MG63 (cell line): ENCODE measurements around the gene SPIRE1. TPM values are rescaled to one million over a fixed set of nuclear protein-coding genes. Genes with fewer than 3 reads are reported as not detected.
"Not testable (repeated sequence)": the region's sequence is repeated elsewhere in the genome, so short reads cannot be mapped to it uniquely, and the experiment has no call there.

Experiments used
- DNase-seq: peaks from one replicate; pipeline ENCODE4 v3.0.0-alpha.2; 2020
- H3K27me3 ChIP-seq: fragments of 250-450 bp; sonication (Bioruptor Pico); 2 replicates; pipeline ENCODE4 v1.5.1; 2020; ENCODE audit warnings: mild to moderate bottlenecking, moderate library complexity
- H3K36me3 ChIP-seq: fragments of 250-450 bp; sonication (Bioruptor Pico); 2 replicates; pipeline ENCODE4 v1.5.1; 2020; ENCODE audit warnings: mild to moderate bottlenecking, moderate library complexity
- H3K4me3 ChIP-seq: fragments of 250-450 bp; sonication (Bioruptor Pico); 2 replicates; pipeline ENCODE4 v1.5.1; 2020; ENCODE audit warnings: mild to moderate bottlenecking, moderate library complexity
- H3K9me3 ChIP-seq: fragments of 250-450 bp; sonication (Bioruptor Pico); 2 replicates; pipeline ENCODE4 v1.5.1; 2020; ENCODE audit warnings: mild to moderate bottlenecking, moderate library complexity
- total RNA-seq: library from RNA; depleted of rRNA; stranded (reverse); fragments of >200 nt; shearing (Covaris generic); gene quantifications from 2 replicates; pipeline ENCODE4 v1.2.3, GENCODE V29; 2014; ENCODE audit warnings: low replicate concordance

The SPIRE1 gene
- total RNA-seq, 1 experiment from 2014 or later: 19.9 TPM

- DNase-seq: no peak
- peaks cover 16% of the 10 kb centered on the region for H3K9me3 ChIP-seq
- no peaks in the 10 kb centered on the region for H3K27me3 ChIP-seq
- peaks cover 2% of the 10 kb centered on the region; the same call in 1 of the 2 replicates for H3K36me3 ChIP-seq
- no peak overlapping the region for H3K4me3 ChIP-seq
These were observed 105.0 kb downstream of the SPIRE1 start for GRCh38 chr18:12552879-12553242.

GRCh38 chr18:12551943-12552878, 105.7 kb downstream of the SPIRE1 start:
- H3K27me3 ChIP-seq, H3K36me3 ChIP-seq, H3K4me3 ChIP-seq: not testable (repeated sequence)
- H3K9me3 ChIP-seq: peaks cover 16% of the 10 kb centered on the region
- peak; percentile 94 for DNase-seq

GRCh38 chr18:12551466-12551865, 106.4 kb downstream of the SPIRE1 start:
- DNase-seq, H3K27me3 ChIP-seq, H3K4me3 ChIP-seq, H3K36me3 ChIP-seq: not testable (repeated sequence)
- peaks cover 16% of the 10 kb centered on the region for H3K9me3 ChIP-seq

- DNase-seq: no peak
- H3K4me3 ChIP-seq: no peak overlapping the region
- H3K27me3 ChIP-seq: no peaks in the 10 kb centered on the region
- H3K36me3 ChIP-seq: peaks cover 17% of the 10 kb centered on the region
- H3K9me3 ChIP-seq: peaks cover 18% of the 10 kb centered on the region
These were observed 114.2 kb downstream of the SPIRE1 start for GRCh38 chr18:12543697-12544096.

GRCh38 chr18:12540751-12541150, 117.2 kb downstream of the SPIRE1 start:
- H3K27me3 ChIP-seq: no peaks in the 10 kb centered on the region
- no peak overlapping the region for H3K4me3 ChIP-seq
- no peak for DNase-seq
- peaks cover 18% of the 10 kb centered on the region for H3K9me3 ChIP-seq
- peaks cover 14% of the 10 kb centered on the region for H3K36me3 ChIP-seq

- Histone ChIP-seq H3K9me3 (peaks cover 18% of the 10 kb centered on the region), H3K36me3 (peaks cover 11% of the 10 kb centered on the region)
- not testable (repeated sequence) for H3K27me3 ChIP-seq, H3K4me3 ChIP-seq, DNase-seq
These were observed 118.7 kb downstream of the SPIRE1 start for GRCh38 chr18:12539158-12539557.

GRCh38 chr18:12534820-12535219, 123.1 kb downstream of the SPIRE1 start:
- peaks cover 2% of the 10 kb centered on the region; the same call in 1 of the 2 replicates for H3K9me3 ChIP-seq
- peaks cover 6% of the 10 kb centered on the region for H3K36me3 ChIP-seq
- no peaks in the 10 kb centered on the region for H3K27me3 ChIP-seq
- DNase-seq: no peak
- no peak overlapping the region for H3K4me3 ChIP-seq

- Histone ChIP-seq H3K4me3 (no peak overlapping the region), H3K36me3 (peaks cover 2% of the 10 kb centered on the region; the same call in 1 of the 2 replicates), H3K9me3 (no peaks in the 10 kb centered on the region), H3K27me3 (no peaks in the 10 kb centered on the region)
- no peak for DNase-seq
These were observed 125.2 kb downstream of the SPIRE1 start for GRCh38 chr18:12532661-12533060.

GRCh38 chr18:12531749-12532148, 126.2 kb downstream of the SPIRE1 start:
- Histone ChIP-seq H3K9me3 (no peaks in the 10 kb centered on the region), H3K27me3 (no peaks in the 10 kb centered on the region), H3K36me3 (peaks cover 2% of the 10 kb centered on the region; the same call in 1 of the 2 replicates), H3K4me3 (no peak overlapping the region)
- DNase-seq: no peak

- DNase-seq: peak; percentile 35
- Histone ChIP-seq H3K36me3 (no peaks in the 10 kb centered on the region), H3K27me3 (no peaks in the 10 kb centered on the region), H3K9me3 (no peaks in the 10 kb centered on the region), H3K4me3 (no peak overlapping the region)
These were observed 137.4 kb downstream of the SPIRE1 start for GRCh38 chr18:12520442-12520992.

GRCh38 chr18:12518832-12519531, 138.9 kb downstream of the SPIRE1 start:
- H3K36me3 ChIP-seq: no peaks in the 10 kb centered on the region
- DNase-seq: no peak
- H3K27me3 ChIP-seq: no peaks in the 10 kb centered on the region
- no peaks in the 10 kb centered on the region for H3K9me3 ChIP-seq
- H3K4me3 ChIP-seq: no peak overlapping the region

- Histone ChIP-seq H3K4me3 (no peak overlapping the region), H3K36me3 (no peaks in the 10 kb centered on the region), H3K27me3 (no peaks in the 10 kb centered on the region), H3K9me3 (no peaks in the 10 kb centered on the region)
- DNase-seq: peak; percentile 83
These were observed 139.6 kb downstream of the SPIRE1 start for GRCh38 chr18:12518326-12518725.

- no peaks in the 10 kb centered on the region for H3K9me3 ChIP-seq
- H3K36me3 ChIP-seq: no peaks in the 10 kb centered on the region
- no peak overlapping the region for H3K4me3 ChIP-seq
- H3K27me3 ChIP-seq: no peaks in the 10 kb centered on the region
- DNase-seq: no peak
These were observed 140.6 kb downstream of the SPIRE1 start for GRCh38 chr18:12517142-12517825.

- H3K4me3 ChIP-seq: no peak overlapping the region
- no peak for DNase-seq
- no peaks in the 10 kb centered on the region; the same call in 1 of the 2 replicates for H3K36me3 ChIP-seq
These were observed 141.8 kb downstream of the SPIRE1 start for GRCh38 chr18:12516049-12516630.

GRCh38 chr18:12515550-12515949, 142.4 kb downstream of the SPIRE1 start:
- Histone ChIP-seq H3K27me3 (no peaks in the 10 kb centered on the region), H3K36me3 (peaks cover 4% of the 10 kb centered on the region; the same call in 1 of the 2 replicates), H3K4me3 (no peak overlapping the region), H3K9me3 (no peaks in the 10 kb centered on the region)
- DNase-seq: no peak

More at GRCh38 chr18:12516049-12516630, 141.8 kb downstream of the SPIRE1 start:
- H3K27me3 ChIP-seq: no peaks in the 10 kb centered on the region
- no peaks in the 10 kb centered on the region for H3K9me3 ChIP-seq

- no peak overlapping the region for H3K4me3 ChIP-seq
- H3K9me3 ChIP-seq: no peaks in the 10 kb centered on the region
- H3K36me3 ChIP-seq: peaks cover 4% of the 10 kb centered on the region
- DNase-seq: no peak
- no peaks in the 10 kb centered on the region for H3K27me3 ChIP-seq
These were observed 150.9 kb downstream of the SPIRE1 start for GRCh38 chr18:12507007-12507406.
